ENCODE measurements around the gene SUZ12.
A peak's percentile ranks its signal among the peaks of the same experiment; 100 is the strongest.
"Not testable (repeated sequence)": the region's sequence is repeated elsewhere in the genome, so short reads cannot be mapped to it uniquely, and the experiment has no call there.

The SUZ12 gene

GRCh38 chr17:31964131-31964530, 27.3 kb downstream of the SUZ12 start:
- DNase-seq: not testable (repeated sequence)

- no peak for DNase-seq
Measured at GRCh38 chr17:31967648-31968047, 30.8 kb downstream of the SUZ12 start.

- not testable (repeated sequence) for DNase-seq
Measured at GRCh38 chr17:31970416-31970815, 33.6 kb downstream of the SUZ12 start.

- DNase-seq: not testable (repeated sequence)
Measured at GRCh38 chr17:31974269-31975071, 37.7 kb downstream of the SUZ12 start.

- not testable (repeated sequence) for DNase-seq
Measured at GRCh38 chr17:31975391-31975790, 38.6 kb downstream of the SUZ12 start.

GRCh38 chr17:31991821-31992220, 55.0 kb downstream of the SUZ12 start:
- DNase-seq: not testable (repeated sequence)

- no peak for DNase-seq
Measured at GRCh38 chr17:31997005-31997404, 60.2 kb downstream of the SUZ12 start.

GRCh38 chr17:32006957-32007462, 70.2 kb downstream of the SUZ12 start, which contains the start of gene LRRC37B:
LRRC37B (plus strand) TSS chr17:32007383; CDS start chr17:32021393, 14,010 bp downstream.
- peak; percentile 91 for DNase-seq

GRCh38 chr17:32007463-32008298, 70.9 kb downstream of the SUZ12 start:
- DNase-seq: peak; percentile 45

- DNase-seq: no peak
Measured at GRCh38 chr17:32009262-32009542, 72.4 kb downstream of the SUZ12 start.

GRCh38 chr17:32010114-32010513, 73.3 kb downstream of the SUZ12 start:
- DNase-seq: no peak

GRCh38 chr17:32015245-32016013, 78.6 kb downstream of the SUZ12 start:
- DNase-seq: no peak

- no peak for DNase-seq
Measured at GRCh38 chr17:32016231-32016630, 79.4 kb downstream of the SUZ12 start.

GRCh38 chr17:32019228-32019627, 82.4 kb downstream of the SUZ12 start:
- no peak for DNase-seq

GRCh38 chr17:32020943-32021614, 84.3 kb downstream of the SUZ12 start:
- DNase-seq: no peak

- no peak for DNase-seq
Measured at GRCh38 chr17:32021615-32021955, 84.8 kb downstream of the SUZ12 start.

- not testable (repeated sequence) for DNase-seq
Measured at GRCh38 chr17:32022554-32022953, 85.7 kb downstream of the SUZ12 start.

GRCh38 chr17:32027271-32027670, 90.5 kb downstream of the SUZ12 start:
- not testable (repeated sequence) for DNase-seq

- no peak for DNase-seq
Measured at GRCh38 chr17:32033223-32033622, 96.4 kb downstream of the SUZ12 start.

- DNase-seq: not testable (repeated sequence)
Measured at GRCh38 chr17:32033812-32034211, 97.0 kb downstream of the SUZ12 start.

GRCh38 chr17:32040246-32040645, 103.4 kb downstream of the SUZ12 start:
- not testable (repeated sequence) for DNase-seq

GRCh38 chr17:32041306-32041875, 104.6 kb downstream of the SUZ12 start:
- not testable (repeated sequence) for DNase-seq
